H1 (cell line): ENCODE data around the gene TXNRD2. TPM values are rescaled to one million over a fixed set of nuclear protein-coding genes. Genes with fewer than 3 reads are reported as not detected.

ENCODE experiments used
- CTCF ChIA-PET: fragments of 300-600 bp; sonication (Branson Sonifier 250); formaldehyde crosslinking; loops from one replicate; lab custom pipeline; 2021; ENCODE audit not compliant: partially characterized antibody; lab: Charles Lee
- POLR2A ChIA-PET: fragments of 300-600 bp; sonication (Branson Sonifier 250); formaldehyde crosslinking; loops from one replicate; lab custom pipeline; 2021; ENCODE audit warnings: inconsistent platforms; ENCODE audit not compliant: partially characterized antibody; lab: Charles Lee
- DNase-seq, 2 experiments: peaks; one replicate each; pipeline versions ENCODE4 v3.0.0 to v3.0.0-alpha.2; 2010 to 2022; ENCODE audit warnings: low spot score in 2 of 2, low read depth in 1 of 2, mixed read lengths in 1 of 2
- FAIRE-seq: peaks from 2 replicates; lab custom pipeline; 2011; peaks lifted over from hg19 to GRCh38; lab: Jason Lieb, UNC
- H2AFZ ChIP-seq: 2 replicates; pipeline ENCODE4 v1.8.1; 2012; ENCODE audit warnings: low read length, inconsistent platforms
- H2AK5ac ChIP-seq: 2 replicates; pipeline ENCODE4 v1.6.1; 2013; ENCODE audit warnings: low read depth, low read length
- H2BK120ac ChIP-seq: replicated peaks from 2 replicates; pipeline ENCODE3; 2013; ENCODE audit warnings: low read depth, low read length, inconsistent platforms
- H2BK12ac ChIP-seq: 2 replicates; pipeline ENCODE4 v1.6.1; 2013; ENCODE audit warnings: low read depth, low read length
- H2BK15ac ChIP-seq: 2 replicates; pipeline ENCODE4 v1.6.1; 2013; ENCODE audit warnings: low read length
- H2BK20ac ChIP-seq: 2 replicates; pipeline ENCODE4 v1.6.1; 2013; ENCODE audit warnings: low read length
- H2BK5ac ChIP-seq: 2 replicates; pipeline ENCODE4 v1.6.1; 2013; ENCODE audit warnings: low read depth, low read length
- H3K14ac ChIP-seq: 2 replicates; pipeline ENCODE4 v1.6.1; 2013; ENCODE audit warnings: inconsistent platforms; ENCODE audit not compliant: insufficient read length
- H3K18ac ChIP-seq: 2 replicates; pipeline ENCODE4 v1.6.1; 2013; ENCODE audit warnings: low read length; ENCODE audit errors: extremely low read depth
- H3K23ac ChIP-seq: 2 replicates; pipeline ENCODE4 v1.6.1; 2013; ENCODE audit warnings: inconsistent platforms; ENCODE audit not compliant: insufficient read length
- H3K23me2 ChIP-seq: 2 replicates; pipeline ENCODE4 v1.6.1; 2013; ENCODE audit warnings: low read depth, low read length
- H3K27ac ChIP-seq: 2 replicates; pipeline ENCODE4 v1.6.1; 2011; ENCODE audit warnings: low read depth, low read length, inconsistent platforms
- H3K27me3 ChIP-seq, 4 experiments: replicated peaks in 1 of 4; 1 replicate in 1 of 4; 2 replicates in 3 of 4; pipeline versions ENCODE4 v1.6.1 to v1.8.1; 2011 to 2013; ENCODE audit warnings: low read length in 3 of 4, mild to moderate bottlenecking in 3 of 4, inconsistent platforms in 2 of 4, mixed read lengths in 2 of 4, moderate library complexity in 1 of 4; ENCODE audit not compliant: control insufficient read depth in 3 of 4, insufficient read depth in 3 of 4; ENCODE audit errors: extremely low read depth in 1 of 4
- H3K36me3 ChIP-seq, 4 experiments: 2 replicates each; pipeline versions ENCODE4 v1.6.1 to v1.8.1; 2011 to 2013; ENCODE audit warnings: mild to moderate bottlenecking in 4 of 4, low read length in 3 of 4, moderate library complexity in 2 of 4, control low read depth in 1 of 4, inconsistent platforms in 1 of 4; ENCODE audit not compliant: insufficient read depth in 4 of 4, control insufficient read depth in 2 of 4
- H3K4ac ChIP-seq: replicated peaks from 2 replicates; pipeline ENCODE3; 2013; ENCODE audit warnings: low read length, low read depth, mixed read lengths, inconsistent platforms; ENCODE audit not compliant: insufficient read length
- H3K4me1 ChIP-seq, 4 experiments: replicated peaks in 1 of 4; 1 replicate in 1 of 4; 2 replicates in 3 of 4; pipeline versions ENCODE4 v1.6.1 to v1.8.1; 2011 to 2013; ENCODE audit warnings: low read length in 3 of 4, inconsistent platforms in 2 of 4, mixed read lengths in 1 of 4; ENCODE audit not compliant: insufficient read depth in 4 of 4, control insufficient read depth in 3 of 4
- H3K4me2 ChIP-seq, 2 experiments: 2 replicates each; pipeline versions ENCODE4 v1.6.1 to v1.8.1; 2011 to 2013; ENCODE audit warnings: low read depth in 2 of 2, low read length in 2 of 2, control low read depth in 1 of 2, inconsistent platforms in 1 of 2, mild to moderate bottlenecking in 1 of 2; ENCODE audit not compliant: insufficient read depth in 1 of 2
- H3K4me3 ChIP-seq, 4 experiments: fragments of 200-600, 300-600 bp in 1 of 4; sonication (generic), shearing (Covaris generic), sonication (Bioruptor Twin) in 1 of 4; 2 replicates each; pipeline versions ENCODE4 v1.5.1 to v1.8.1; 2011 to 2016; ENCODE audit warnings: low read length in 4 of 4, low read depth in 3 of 4, control low read depth in 2 of 4, inconsistent platforms in 2 of 4, mild to moderate bottlenecking in 2 of 4, mixed read lengths in 1 of 4, moderate library complexity in 1 of 4; ENCODE audit not compliant: insufficient read depth in 2 of 4; ENCODE audit errors: extremely low read depth in 1 of 4
- H3K56ac ChIP-seq: replicated peaks from 2 replicates; pipeline ENCODE3; 2013; ENCODE audit warnings: low read depth, mild to moderate bottlenecking, mixed read lengths, low read length, inconsistent platforms; ENCODE audit not compliant: insufficient read length
- H3K79me1 ChIP-seq: 2 replicates; pipeline ENCODE4 v1.6.1; 2013; ENCODE audit warnings: low read depth, low read length, control low read depth
- H3K79me2 ChIP-seq, 2 experiments: 2 replicates each; pipeline versions ENCODE4 v1.6.1 to v1.8.1; 2012 to 2013; ENCODE audit warnings: low read length in 2 of 2, mild to moderate bottlenecking in 2 of 2, inconsistent platforms in 1 of 2; ENCODE audit not compliant: insufficient read depth in 2 of 2, control insufficient read depth in 1 of 2
- H3K9ac ChIP-seq, 4 experiments: replicated peaks in 1 of 4; 1 replicate in 1 of 4; 2 replicates in 3 of 4; pipeline versions ENCODE4 v1.6.1 to v1.8.1; 2011 to 2013; ENCODE audit warnings: low read depth in 3 of 4, low read length in 3 of 4, control low read depth in 2 of 4, mild to moderate bottlenecking in 2 of 4, moderate library complexity in 2 of 4, inconsistent platforms in 1 of 4; ENCODE audit errors: extremely low read depth in 1 of 4
- H3K9me3 ChIP-seq, 2 experiments: 2 replicates each; pipeline versions ENCODE4 v1.6.1 to v1.8.1; 2012 to 2013; ENCODE audit warnings: mild to moderate bottlenecking in 2 of 2, moderate library complexity in 2 of 2, control low read depth in 1 of 2, inconsistent platforms in 1 of 2, low read depth in 1 of 2, low read length in 1 of 2, mixed read lengths in 1 of 2; ENCODE audit not compliant: insufficient read depth in 2 of 2
- H4K20me1 ChIP-seq, 2 experiments: replicated peaks in 1 of 2; 2 replicates each; pipeline versions ENCODE3 to v1.8.1; 2011 to 2013; ENCODE audit warnings: inconsistent platforms in 2 of 2, low read length in 2 of 2, mild to moderate bottlenecking in 1 of 2; ENCODE audit not compliant: insufficient read depth in 2 of 2, control insufficient read depth in 1 of 2
- H4K5ac ChIP-seq: 2 replicates; pipeline ENCODE4 v1.6.1; 2013; ENCODE audit warnings: low read length, low read depth, mixed read lengths, inconsistent platforms; ENCODE audit not compliant: insufficient read length
- H4K8ac ChIP-seq: 2 replicates; pipeline ENCODE4 v1.8.0; 2013; ENCODE audit warnings: mild to moderate bottlenecking, moderate library complexity, low read length, inconsistent platforms; ENCODE audit not compliant: insufficient read depth; ENCODE audit errors: extremely low read depth
- H4K91ac ChIP-seq: replicated peaks from 2 replicates; pipeline ENCODE3; 2013; ENCODE audit warnings: low read length, mixed read lengths, inconsistent platforms; ENCODE audit not compliant: insufficient read length
- EGR1 ChIP-seq: IDR thresholded peaks from 2 replicates; pipeline ENCODE4 v1.6.1; 2011; ENCODE audit warnings: low read depth, low read length, borderline replicate concordance
- RXRA ChIP-seq: IDR thresholded peaks from 2 replicates; pipeline ENCODE4 v1.6.1; 2011; ENCODE audit warnings: low read depth, mild to moderate bottlenecking, low read length, moderate library complexity; ENCODE audit not compliant: insufficient read depth
- WGBS, 2 experiments: shearing (Covaris generic) in 1 of 2; methylation state at CpG; one replicate each; pipeline versions ENCODE4 v1.1.6 to v1.1.7; 2013 to 2015; ENCODE audit warnings: low lambda C conversion rate in 2 of 2, mixed read lengths in 2 of 2, inconsistent platforms in 1 of 2, low coverage in 1 of 2, missing lambda C conversion rate in 1 of 2; ENCODE audit not compliant: insufficient replicate concordance in 2 of 2, insufficient coverage in 1 of 2, insufficient read length in 1 of 2; ENCODE audit errors: extremely low coverage in 1 of 2, missing lambda C conversion rate in 1 of 2; 5-methylcytosine and 5-hydroxymethylcytosine counted together
- polyA plus RNA-seq, 7 experiments: library from polyadenylated mRNA; depleted of rRNA in 3 of 7; stranded (reverse) in 5 of 7; unstranded in 2 of 7; fragments of >200 nt in 5 of 7; fragments of 200-250 nt in 2 of 7; gene quantifications; 1 replicate in 5 of 7; 2 replicates in 1 of 7; 4 replicates in 1 of 7; pipeline versions ENCODE4 v1.2.1 to v1.2.3, GENCODE V29; 2011 to 2013; ENCODE audit warnings: missing spikeins in 2 of 7, mixed read lengths in 2 of 7
- total RNA-seq: library from RNA; stranded (reverse); fragmentation: NEBNext Ultra II Directional; extraction: Animal tissue kit (Norgen Biotek cat#: 25700); gene quantifications from 2 replicates; pipeline ENCODE4 v1.2.1, GENCODE V29; 2021

TXNRD2 gene
- total and polyA plus RNA-seq, 2 of the 8 experiments (the other 6 are each of a cell fraction or from before 2014, with no cell fraction given) = 14.8 to 21.9 TPM

GRCh38 chr22:19826619-19826950 is 115.0 kb downstream of the TXNRD2 start:
- Histone ChIP-seq H3K27me3 (peaks cover 0 to 2% (median 0%) of the 10 kb centered on the region in 4 experiments; a peak in 1 of 7 replicates), H2BK5ac (no peak overlapping the region), H2AFZ (no peak overlapping the region), H3K56ac (no peak overlapping the region)
- DNase-seq = no peak
- TF ChIP-seq EGR1 (no peak), RXRA (no peak)
- TF ChIP-seq, all 59 proteins: peak for 0
- no peaks in the 10 kb centered on the region for H3K23me2 ChIP-seq
- ChIA-PET CTCF (interaction anchor here (1.3 to 1.9 kb wide), 2 partner anchors 16 to 42 kb away, joined by 3 to 5 read pairs; no protein-coding TSS in a partner anchor), POLR2A (no interaction called here)
- WGBS, 2 experiments = 0% methylated on average over 2 of the region's 2 CpGs; no CpG with 5 or more reads in 1 of the 2 experiments
- H3K23ac ChIP-seq = no peak overlapping the region
- H3K27ac ChIP-seq = no peak overlapping the region
- FAIRE-seq = no peak
- no peaks in the 10 kb centered on the region for H3K79me1 ChIP-seq
- H3K4me2 ChIP-seq = no peak overlapping the region
- no peaks in the 10 kb centered on the region for H3K79me2 ChIP-seq
- peaks cover 0 to 3% (median 0%) of the 10 kb centered on the region in 4 experiments; a peak in 3 of 7 replicates for H3K4me1 ChIP-seq
- no peak overlapping the region for H2BK120ac ChIP-seq
- no peak overlapping the region for H4K91ac ChIP-seq
- H3K36me3 ChIP-seq = no peaks in the 10 kb centered on the region
- no peak overlapping the region for H3K4ac ChIP-seq
- peaks cover 0 to 5% of the 10 kb centered on the region in 2 experiments for H4K20me1 ChIP-seq
- no peak overlapping the region for H2BK12ac ChIP-seq
- no peak overlapping the region for H3K18ac ChIP-seq
- no peak overlapping the region for H3K9ac ChIP-seq
- H2BK20ac ChIP-seq = no peak overlapping the region
- H2BK15ac ChIP-seq = no peak overlapping the region
- H3K14ac ChIP-seq = no peak overlapping the region
- no peaks in the 10 kb centered on the region; a peak in 1 of 4 replicates for H3K9me3 ChIP-seq
- no peak overlapping the region for H4K5ac ChIP-seq
- no peak overlapping the region for H2AK5ac ChIP-seq
- H4K8ac ChIP-seq = no peak overlapping the region
- no peak overlapping the region for H3K4me3 ChIP-seq
